Calu3 (cell line): Measurements from ENCODE around the gene OSCAR. TPM values are rescaled to one million over a fixed set of nuclear protein-coding genes. Genes with fewer than 3 reads are reported as not detected.

ENCODE experiments used
- Bru-seq: library from RNA; stranded (reverse); fragments of 400-500 nt; gene quantifications from one replicate; lab custom pipeline; 2021; lab: Mats Ljungman, UMichigan
- BruChase-seq, 2 experiments: library from RNA; stranded (reverse); fragments of 400-500 nt; gene quantifications; one replicate each; lab custom pipeline; 2021; lab: Mats Ljungman, UMichigan
- BruUV-seq: library from RNA; stranded (reverse); fragments of 400-500 nt; replicated peaks from 2 replicates; lab custom pipeline; 2021; lab: Mats Ljungman, UMichigan
- CTCF ChIA-PET: fragments of 300-600 bp; sonication (Branson Sonifier 250); formaldehyde crosslinking; loops from one replicate; lab custom pipeline; 2022; ENCODE audit warnings: antibody characterized with exemption; lab: Charles Lee
- DNase-seq: peaks from one replicate; pipeline ENCODE4 v3.0.0; 2022
- H3K27ac Mint-ChIP-seq: one replicate; pipeline ENCODE4 v1.8.0; 2022; ENCODE audit warnings: mixed read lengths; ENCODE audit not compliant: unreplicated experiment
- H3K27me3 Mint-ChIP-seq: one replicate; pipeline ENCODE4 v1.8.0; 2022; ENCODE audit warnings: mixed read lengths; ENCODE audit not compliant: unreplicated experiment
- H3K36me3 Mint-ChIP-seq: one replicate; pipeline ENCODE4 v1.8.0; 2022; ENCODE audit warnings: mild to moderate bottlenecking, moderate library complexity, mixed read lengths; ENCODE audit not compliant: insufficient read depth, unreplicated experiment
- H3K4me1 Mint-ChIP-seq: one replicate; pipeline ENCODE4 v1.8.0; 2022; ENCODE audit warnings: mild to moderate bottlenecking, low read depth, mixed read lengths; ENCODE audit not compliant: unreplicated experiment
- H3K4me3 Mint-ChIP-seq: one replicate; pipeline ENCODE4 v1.8.0; 2022; ENCODE audit warnings: mild to moderate bottlenecking, low read depth, moderate library complexity, mixed read lengths; ENCODE audit not compliant: unreplicated experiment
- H3K9me3 Mint-ChIP-seq: one replicate; pipeline ENCODE4 v1.8.0; 2022; ENCODE audit warnings: low read depth, mixed read lengths; ENCODE audit not compliant: unreplicated experiment
- intact Hi-C: fragments of 100-400 bp; cut with micrococcal nuclease; formaldehyde crosslinking; loops from one replicate; pipeline ENCODE4 v1.10.0; 2022; ENCODE audit not compliant: unreplicated experiment
- long read RNA-seq: library from polyadenylated mRNA; stranded (forward); transcript quantifications from one replicate; pipeline ENCODE4 v2.0.0, GENCODE V29; 2022
- total RNA-seq: library from RNA; stranded (reverse); gene quantifications from 2 replicates; pipeline ENCODE4 v1.2.3, GENCODE V29; 2022
- TF ChIP-seq, protein P1 (sequence below): fragments of 200-600 bp; IDR thresholded peaks from one replicate; pipeline ENCODE4 v1.8.0; 2022; ENCODE audit warnings: antibody characterized with exemption; ENCODE audit not compliant: unreplicated experiment

OSCAR gene, protein sequence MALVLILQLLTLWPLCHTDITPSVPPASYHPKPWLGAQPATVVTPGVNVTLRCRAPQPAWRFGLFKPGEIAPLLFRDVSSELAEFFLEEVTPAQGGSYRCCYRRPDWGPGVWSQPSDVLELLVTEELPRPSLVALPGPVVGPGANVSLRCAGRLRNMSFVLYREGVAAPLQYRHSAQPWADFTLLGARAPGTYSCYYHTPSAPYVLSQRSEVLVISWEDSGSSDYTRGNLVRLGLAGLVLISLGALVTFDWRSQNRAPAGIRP
- 0.54 and 0.64 TPM in 2 replicates for total RNA-seq
- Bru-seq, nascent RNA = percentile 27 among the genes with signal in this experiment
- percentile 28 among the genes with signal in this experiment for BruChase-seq, experiment 1, labeled RNA remaining after a 6-hour chase
- percentile 28 among the genes with signal in this experiment for BruChase-seq, experiment 2, labeled RNA remaining after a 2-hour chase
- long read RNA-seq, partial matches to known transcripts = 0 of 6 reads
- long read RNA-seq, other reads (novel, unspliced or antisense) = 6 of 6 reads

DNA sequence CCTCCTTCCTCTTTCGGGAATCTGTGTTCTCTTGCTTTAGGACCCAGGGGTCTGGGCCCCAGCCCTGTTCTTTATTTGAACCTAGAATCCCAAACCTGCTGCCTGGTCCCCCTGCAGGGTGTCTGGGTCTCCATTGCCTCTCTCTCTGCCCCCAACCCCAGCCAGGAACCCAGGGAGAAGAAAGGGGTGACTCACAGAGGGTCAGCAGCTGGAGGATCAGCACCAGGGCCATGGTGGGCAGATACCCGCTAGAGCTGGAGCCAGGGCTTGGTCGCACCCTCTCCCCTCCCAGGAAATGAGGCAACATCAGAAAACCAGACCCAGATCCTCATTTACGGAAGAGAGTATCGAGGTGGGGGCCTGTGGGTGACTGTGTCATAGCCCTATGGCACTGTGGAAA lies at the start of gene OSCAR:
OSCAR (minus strand) TSS at position 243 of the 400 bp plus-strand sequence; CDS start at position 232, 11 bp downstream.
- no peaks in the 10 kb centered on the region for H3K9me3 Mint-ChIP-seq
- CTCF ChIA-PET = interaction anchor here (0.5 kb wide), 1 partner anchor 260 kb away, joined by 3 read pairs; no protein-coding TSS in a partner anchor
- peak within 1 kb of the TSS; percentile 24 for H3K4me3 Mint-ChIP-seq
- peak within 1 kb of the TSS; percentile 3 for H3K27ac Mint-ChIP-seq
- H3K27me3 Mint-ChIP-seq = peaks cover 16% of the 10 kb centered on the region
- intact Hi-C loops = no loop called here
- H3K4me1 Mint-ChIP-seq = peaks cover 22% of the 10 kb centered on the region
- TF ChIP-seq, protein P1, sequence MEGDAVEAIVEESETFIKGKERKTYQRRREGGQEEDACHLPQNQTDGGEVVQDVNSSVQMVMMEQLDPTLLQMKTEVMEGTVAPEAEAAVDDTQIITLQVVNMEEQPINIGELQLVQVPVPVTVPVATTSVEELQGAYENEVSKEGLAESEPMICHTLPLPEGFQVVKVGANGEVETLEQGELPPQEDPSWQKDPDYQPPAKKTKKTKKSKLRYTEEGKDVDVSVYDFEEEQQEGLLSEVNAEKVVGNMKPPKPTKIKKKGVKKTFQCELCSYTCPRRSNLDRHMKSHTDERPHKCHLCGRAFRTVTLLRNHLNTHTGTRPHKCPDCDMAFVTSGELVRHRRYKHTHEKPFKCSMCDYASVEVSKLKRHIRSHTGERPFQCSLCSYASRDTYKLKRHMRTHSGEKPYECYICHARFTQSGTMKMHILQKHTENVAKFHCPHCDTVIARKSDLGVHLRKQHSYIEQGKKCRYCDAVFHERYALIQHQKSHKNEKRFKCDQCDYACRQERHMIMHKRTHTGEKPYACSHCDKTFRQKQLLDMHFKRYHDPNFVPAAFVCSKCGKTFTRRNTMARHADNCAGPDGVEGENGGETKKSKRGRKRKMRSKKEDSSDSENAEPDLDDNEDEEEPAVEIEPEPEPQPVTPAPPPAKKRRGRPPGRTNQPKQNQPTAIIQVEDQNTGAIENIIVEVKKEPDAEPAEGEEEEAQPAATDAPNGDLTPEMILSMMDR = no peak
- no peak for DNase-seq
- no TSS peak for BruUV-seq
- peaks cover 34% of the 10 kb centered on the region for H3K36me3 Mint-ChIP-seq

DNA sequence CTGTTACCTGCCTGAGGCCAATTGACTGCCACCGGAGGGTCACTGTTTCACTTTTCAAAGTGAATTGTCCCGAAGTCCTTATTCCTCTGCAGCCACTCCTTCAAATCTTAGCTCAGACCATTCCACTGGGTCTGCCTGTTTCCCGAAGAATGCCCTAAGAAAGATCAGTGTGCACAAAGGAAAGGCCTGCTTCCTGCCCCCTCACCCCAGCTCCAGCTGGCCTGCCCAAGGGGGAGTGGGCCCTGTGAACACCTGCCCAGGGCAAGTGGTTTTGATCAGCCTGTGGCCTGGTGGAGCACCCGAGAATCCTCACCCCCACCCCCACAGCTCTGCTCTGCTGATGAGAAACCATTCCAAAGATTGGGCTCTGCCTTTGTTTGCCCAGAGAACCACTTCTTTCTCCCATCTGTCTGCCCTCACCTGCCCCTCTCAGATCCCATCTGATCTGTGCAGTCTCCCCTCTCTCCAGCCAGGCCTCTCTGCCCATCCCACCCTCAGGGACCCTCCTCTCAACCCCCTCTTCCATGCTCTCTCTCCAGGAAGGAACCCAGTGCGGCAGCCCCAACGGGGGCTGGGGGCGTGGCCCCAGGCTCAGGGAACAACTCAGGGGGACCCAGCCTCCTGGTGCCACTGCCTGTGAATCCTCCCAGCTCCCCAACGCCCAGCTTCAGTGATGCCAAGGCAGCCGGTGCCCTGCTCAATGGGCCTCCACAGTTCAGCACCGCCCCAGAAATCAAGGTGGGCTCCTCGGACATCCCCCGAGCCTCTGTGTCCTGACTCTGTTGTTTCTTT lies 48.6 kb upstream of the OSCAR start:
- Mint-ChIP-seq H3K27me3 (no peaks in the 10 kb centered on the region), H3K4me1 (peaks cover 7% of the 10 kb centered on the region), H3K36me3 (peaks cover 89% of the 10 kb centered on the region), H3K27ac (peak overlapping the region; percentile 14), H3K4me3 (peak overlapping the region; percentile 2), H3K9me3 (no peaks in the 10 kb centered on the region)
- intact Hi-C loops = no loop called here
- TF ChIP-seq, protein P1 = no peak
- DNase-seq = no peak
- CTCF ChIA-PET = interaction anchor here (0.5 kb wide), 1 partner anchor 148 kb away, joined by 3 read pairs; no protein-coding TSS in a partner anchor
- no TSS peak for BruUV-seq

DNA sequence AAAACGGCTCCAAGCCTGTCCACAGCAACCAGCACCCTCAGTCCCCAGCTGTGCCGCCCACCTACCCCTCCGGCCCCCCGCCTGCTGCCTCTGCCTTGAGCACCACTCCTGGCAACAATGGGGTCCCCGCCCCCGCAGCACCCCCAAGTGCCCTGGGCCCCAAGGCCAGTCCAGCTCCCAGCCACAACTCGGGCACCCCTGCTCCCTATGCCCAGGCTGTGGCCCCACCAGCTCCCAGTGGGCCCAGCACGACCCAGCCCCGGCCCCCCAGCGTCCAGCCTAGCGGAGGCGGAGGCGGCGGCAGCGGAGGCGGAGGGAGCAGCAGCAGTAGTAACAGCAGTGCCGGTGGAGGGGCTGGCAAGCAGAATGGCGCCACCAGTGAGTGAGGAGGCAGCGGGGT lies 47.6 kb upstream of the OSCAR start:
- no peak overlapping the region for H3K4me3 Mint-ChIP-seq
- H3K4me1 Mint-ChIP-seq = peaks cover 10% of the 10 kb centered on the region
- H3K36me3 Mint-ChIP-seq = peaks cover 89% of the 10 kb centered on the region

DNA sequence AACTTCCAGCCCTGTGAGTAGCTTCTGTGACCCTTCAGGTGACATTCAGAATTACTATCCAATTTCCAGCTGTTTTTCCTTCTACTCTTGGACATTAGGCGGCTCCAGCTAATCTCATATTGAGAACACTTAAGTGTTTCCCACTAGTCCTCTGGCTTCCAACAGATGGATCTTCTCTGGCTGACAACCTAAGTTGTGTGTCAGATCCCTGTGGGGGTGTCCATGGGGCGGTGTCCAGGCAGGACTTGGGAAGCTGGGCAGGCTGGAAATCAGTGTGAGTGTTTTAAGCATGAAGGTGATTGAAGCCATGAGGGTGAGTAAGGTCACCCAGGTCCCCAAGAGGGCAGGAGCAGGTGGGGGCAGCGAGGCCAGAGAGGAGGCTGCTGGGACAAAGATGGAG lies 47.1 kb upstream of the OSCAR start:
- H3K27me3 Mint-ChIP-seq = no peaks in the 10 kb centered on the region
- no TSS peak for BruUV-seq
- H3K36me3 Mint-ChIP-seq = peaks cover 89% of the 10 kb centered on the region

More for the DNA sequence above, 47.6 kb upstream of the OSCAR start:
- CTCF ChIA-PET = no interaction called here
- TF ChIP-seq, protein P1 = no peak
- Mint-ChIP-seq H3K27ac (no peak overlapping the region), H3K9me3 (no peaks in the 10 kb centered on the region), H3K27me3 (no peaks in the 10 kb centered on the region)
- BruUV-seq = no TSS peak
- DNase-seq = no peak
- intact Hi-C loops = no loop called here

More for the DNA sequence above, 47.1 kb upstream of the OSCAR start:
- DNase-seq = no peak
- Mint-ChIP-seq H3K9me3 (no peaks in the 10 kb centered on the region), H3K4me3 (no peak overlapping the region), H3K4me1 (peaks cover 10% of the 10 kb centered on the region), H3K27ac (no peak overlapping the region)
- intact Hi-C loops = no loop called here
- TF ChIP-seq, protein P1 = no peak
- CTCF ChIA-PET = no interaction called here
